VCaP (cell line): ENCODE measurements around the gene UTP15.

ENCODE experiments used
- H3K27ac ChIP-seq: fragments of 450-650 bp; 2 replicates; pipeline ENCODE4 v1.5.1; 2017
- CTCF ChIP-seq: fragments of 450-650 bp; conservative IDR thresholded peaks from 2 replicates; pipeline ENCODE4 v1.5.1; 2017; ENCODE audit warnings: mild to moderate bottlenecking, moderate library complexity

UTP15 gene

GRCh38 chr5:73531356-73531755 lies 34.2 kb upstream of the UTP15 start:
- no peak for TF ChIP-seq CTCF
- H3K27ac ChIP-seq: no peak overlapping the region

GRCh38 chr5:73532195-73532594 lies 33.3 kb upstream of the UTP15 start:
- no peak for TF ChIP-seq CTCF
- H3K27ac ChIP-seq: no peak overlapping the region

- H3K27ac ChIP-seq: no peak overlapping the region
- TF ChIP-seq CTCF: no peak
Measured at GRCh38 chr5:73534011-73534644, 31.4 kb upstream of the UTP15 start.

- no peak for TF ChIP-seq CTCF
Measured at GRCh38 chr5:73534971-73535370, 30.6 kb upstream of the UTP15 start.

GRCh38 chr5:73539730-73540129 lies 25.8 kb upstream of the UTP15 start:
- H3K27ac ChIP-seq: no peak overlapping the region
- TF ChIP-seq CTCF: no peak

More at GRCh38 chr5:73534971-73535370, 30.6 kb upstream of the UTP15 start:
- no peak overlapping the region for H3K27ac ChIP-seq

- no peak for TF ChIP-seq CTCF
- H3K27ac ChIP-seq: peak overlapping the region; percentile 88
Measured at GRCh38 chr5:73540192-73540591, 25.4 kb upstream of the UTP15 start.

GRCh38 chr5:73542020-73542419 lies 23.5 kb upstream of the UTP15 start:
- H3K27ac ChIP-seq: peak overlapping the region; percentile 88
- TF ChIP-seq CTCF: no peak
